SK-N-SH (cell line): ENCODE data around the gene LRRC46.

Experiments used
- CTCF ChIP-seq: fragments of 200-600 bp; sonication (generic); IDR thresholded peaks from 2 replicates; pipeline ENCODE4 v1.6.1; 2017; ENCODE audit warnings: antibody characterized with exemption, mild to moderate bottlenecking, moderate library complexity
- EP300 ChIP-seq, 2 experiments: IDR thresholded peaks; 2 replicates each; pipeline versions ENCODE4 v1.4.0 to v1.6.1; 2012; ENCODE audit warnings: borderline replicate concordance in 1 of 2, low read depth in 1 of 2, low read length in 1 of 2
- EZH2phosphoT487 ChIP-seq: fragments of 200-600 bp; sonication (generic); IDR thresholded peaks from 2 replicates; pipeline ENCODE4 v1.6.1; 2017; ENCODE audit warnings: low read depth, mixed run types, mild to moderate bottlenecking, antibody characterized with exemption, moderate library complexity, borderline replicate concordance
- GATA2 ChIP-seq: sonication (generic); formaldehyde crosslinking; IDR thresholded peaks from 2 replicates; pipeline ENCODE4 v1.5.0; 2020; ENCODE audit warnings: mild to moderate bottlenecking, missing genetic modification reagents
- MXI1 ChIP-seq: IDR thresholded peaks from 2 replicates; pipeline ENCODE4 v1.6.1; 2012; ENCODE audit warnings: mild to moderate bottlenecking, low read depth, low read length, improper control_type of control experiment
- POLR2AphosphoS5 ChIP-seq: IDR thresholded peaks from 2 replicates; pipeline ENCODE4 v1.6.1; 2012; ENCODE audit warnings: low read depth, low read length
- REST ChIP-seq: IDR thresholded peaks from 2 replicates; pipeline ENCODE4 v1.6.1; 2012; ENCODE audit warnings: mild to moderate bottlenecking, low read depth, low read length, moderate library complexity
- RFX5 ChIP-seq: IDR thresholded peaks from 2 replicates; pipeline ENCODE4 v1.6.1; 2012; ENCODE audit warnings: mild to moderate bottlenecking, improper control_type of control experiment, low read length
- RXRA ChIP-seq: IDR thresholded peaks from 2 replicates; pipeline ENCODE4 v1.4.0; 2012; ENCODE audit warnings: low read depth, mild to moderate bottlenecking, borderline replicate concordance
- SMC3 ChIP-seq: IDR thresholded peaks from 2 replicates; pipeline ENCODE4 v1.6.1; 2012; ENCODE audit warnings: low read depth, low read length, improper control_type of control experiment
- TAF1 ChIP-seq: IDR thresholded peaks from 2 replicates; pipeline ENCODE4 v1.6.1; 2012; ENCODE audit warnings: low read depth, mild to moderate bottlenecking, low read length, moderate library complexity, borderline replicate concordance
- TF ChIP-seq, protein P1 (sequence below): IDR thresholded peaks from 2 replicates; pipeline ENCODE4 v1.4.0; 2012; ENCODE audit warnings: low read depth

- TF ChIP-seq CTCF (no peak), SMC3 (no peak), MXI1 (no peak), POLR2AphosphoS5 (no peak), TAF1 (no peak), RXRA (no peak), REST (no peak), GATA2 (CRISPR knock-in tag) (no peak), EP300 (IDR thresholded peaks at IDR 0.05; ENCODE audit: borderline replicate concordance in 1 of 2, low read depth in 1 of 2, low read length in 1 of 2) (no peak), RFX5 (no peak), EZH2phosphoT487 (no peak)
- TF ChIP-seq, protein P1, sequence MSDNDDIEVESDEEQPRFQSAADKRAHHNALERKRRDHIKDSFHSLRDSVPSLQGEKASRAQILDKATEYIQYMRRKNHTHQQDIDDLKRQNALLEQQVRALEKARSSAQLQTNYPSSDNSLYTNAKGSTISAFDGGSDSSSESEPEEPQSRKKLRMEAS, result no peak
Observed at GRCh38 chr17:47808036-47808829, 23.2 kb upstream of the LRRC46 start.
